ENCODE data around the gene ZMYND8.

The ZMYND8 gene

DNA sequence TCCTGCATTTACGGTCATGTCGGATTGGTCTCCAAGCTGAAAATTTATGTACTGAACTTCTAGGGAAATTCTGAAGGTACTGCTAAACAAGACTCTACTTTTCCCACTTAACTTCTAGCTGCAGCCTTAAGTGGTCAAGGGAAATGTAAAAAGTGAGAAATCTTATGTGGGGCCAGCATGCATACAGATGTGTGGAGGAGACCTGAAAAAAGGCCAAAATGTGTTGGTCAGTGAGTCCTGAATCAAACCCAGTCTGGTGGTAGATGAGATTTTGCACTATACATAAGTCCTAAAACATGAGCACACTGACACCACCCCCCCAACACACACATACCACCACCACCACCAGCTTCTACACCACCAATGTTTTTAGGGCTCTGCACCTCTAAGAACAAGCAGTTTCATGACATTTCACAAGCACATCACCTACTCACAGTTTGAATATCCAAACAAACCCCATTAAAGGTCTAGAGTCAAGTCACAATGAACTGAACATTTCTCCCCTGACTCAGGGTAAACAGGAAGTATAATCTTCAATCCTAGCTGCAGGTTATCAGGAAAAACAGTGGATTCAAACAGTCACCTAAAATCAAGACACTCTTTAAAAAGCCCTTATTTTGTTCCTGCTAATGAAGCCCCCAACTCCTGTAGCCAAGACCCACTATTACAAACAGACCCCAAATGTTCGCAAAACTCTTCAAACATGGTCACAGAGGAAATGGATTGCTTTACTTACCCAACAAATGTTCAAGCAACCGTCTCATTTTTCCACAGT, 1.6 kb downstream of the ZMYND8 start:
- no peaks in the 10 kb centered on the region for H3K27me3 ChIP-seq (ENCODE audit: insufficient read depth, low read length)
- H3K9ac ChIP-seq (ENCODE audit: low read length) = peak overlapping the region; percentile 99
- no peaks in the 10 kb centered on the region for H3K9me3 ChIP-seq (ENCODE audit: low read length)
- no peak overlapping the region for H2AFZ ChIP-seq (ENCODE audit: low read length)
- H3K4me1 ChIP-seq (ENCODE audit: insufficient read depth, low read length, severe bottlenecking) = peaks cover 85% of the 10 kb centered on the region
- H3F3A ChIP-seq (ENCODE audit: insufficient read depth, low read length) = no peaks in the 10 kb centered on the region
- H3K4me2 ChIP-seq (ENCODE audit: low read length) = peak overlapping the region; percentile 77
- H3K79me2 ChIP-seq (ENCODE audit: insufficient read depth, low read length) = peaks cover 66% of the 10 kb centered on the region
- H3K4me3 ChIP-seq (ENCODE audit: low read depth, low read length, poor library complexity, severe bottlenecking) = peak overlapping the region; percentile 87
- TF ChIP-seq, protein P1, sequence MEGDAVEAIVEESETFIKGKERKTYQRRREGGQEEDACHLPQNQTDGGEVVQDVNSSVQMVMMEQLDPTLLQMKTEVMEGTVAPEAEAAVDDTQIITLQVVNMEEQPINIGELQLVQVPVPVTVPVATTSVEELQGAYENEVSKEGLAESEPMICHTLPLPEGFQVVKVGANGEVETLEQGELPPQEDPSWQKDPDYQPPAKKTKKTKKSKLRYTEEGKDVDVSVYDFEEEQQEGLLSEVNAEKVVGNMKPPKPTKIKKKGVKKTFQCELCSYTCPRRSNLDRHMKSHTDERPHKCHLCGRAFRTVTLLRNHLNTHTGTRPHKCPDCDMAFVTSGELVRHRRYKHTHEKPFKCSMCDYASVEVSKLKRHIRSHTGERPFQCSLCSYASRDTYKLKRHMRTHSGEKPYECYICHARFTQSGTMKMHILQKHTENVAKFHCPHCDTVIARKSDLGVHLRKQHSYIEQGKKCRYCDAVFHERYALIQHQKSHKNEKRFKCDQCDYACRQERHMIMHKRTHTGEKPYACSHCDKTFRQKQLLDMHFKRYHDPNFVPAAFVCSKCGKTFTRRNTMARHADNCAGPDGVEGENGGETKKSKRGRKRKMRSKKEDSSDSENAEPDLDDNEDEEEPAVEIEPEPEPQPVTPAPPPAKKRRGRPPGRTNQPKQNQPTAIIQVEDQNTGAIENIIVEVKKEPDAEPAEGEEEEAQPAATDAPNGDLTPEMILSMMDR (IDR thresholded peaks at IDR 0.05; ENCODE audit: low read length) = no peak
- no peak for TF ChIP-seq EZH2 (IDR thresholded peaks at IDR 0.05; ENCODE audit: borderline replicate concordance, low read length)
- no peaks in the 10 kb centered on the region for H4K20me1 ChIP-seq (ENCODE audit: insufficient read depth, low read length)
- H3K9me2 ChIP-seq (ENCODE audit: low read depth, low read length) = no peaks in the 10 kb centered on the region
- H3K27ac ChIP-seq (ENCODE audit: low read depth, low read length, poor library complexity, severe bottlenecking) = peak overlapping the region; percentile 100
- H3K36me3 ChIP-seq (ENCODE audit: insufficient read depth, low read length) = peaks cover 34% of the 10 kb centered on the region; the same call in 1 of the 2 replicates

DNA sequence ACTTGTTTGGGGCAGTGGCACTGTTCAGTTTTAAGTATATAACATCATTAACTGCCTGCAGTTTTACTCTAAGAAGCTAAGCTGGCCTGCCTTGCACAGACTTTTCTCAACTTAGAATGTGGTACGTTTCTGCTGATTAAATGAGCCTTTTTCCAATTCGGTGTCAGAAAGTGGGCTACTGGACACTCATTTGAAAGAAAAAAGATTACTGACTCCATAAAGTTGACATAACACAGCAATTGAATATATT, 2.1 kb downstream of the ZMYND8 start:
- Histone ChIP-seq H2AFZ (ENCODE audit: low read length) (no peak overlapping the region), H3K9me3 (ENCODE audit: low read length) (no peaks in the 10 kb centered on the region), H3K27ac (ENCODE audit: low read depth, low read length, poor library complexity, severe bottlenecking) (peak overlapping the region; percentile 100), H4K20me1 (ENCODE audit: insufficient read depth, low read length) (no peaks in the 10 kb centered on the region), H3K4me2 (ENCODE audit: low read length) (peak overlapping the region; percentile 77), H3K36me3 (ENCODE audit: insufficient read depth, low read length) (peaks cover 39% of the 10 kb centered on the region; the same call in 1 of the 2 replicates), H3F3A (ENCODE audit: insufficient read depth, low read length) (no peaks in the 10 kb centered on the region), H3K4me3 (ENCODE audit: low read depth, low read length, poor library complexity, severe bottlenecking) (peak overlapping the region; percentile 87), H3K79me2 (ENCODE audit: insufficient read depth, low read length) (peaks cover 71% of the 10 kb centered on the region), H3K4me1 (ENCODE audit: insufficient read depth, low read length, severe bottlenecking) (peaks cover 85% of the 10 kb centered on the region), H3K27me3 (ENCODE audit: insufficient read depth, low read length) (no peaks in the 10 kb centered on the region), H3K9me2 (ENCODE audit: low read depth, low read length) (no peaks in the 10 kb centered on the region), H3K9ac (ENCODE audit: low read length) (peak overlapping the region; percentile 99)
- TF ChIP-seq, protein P1 (IDR thresholded peaks at IDR 0.05; ENCODE audit: low read length) = no peak
- no peak for TF ChIP-seq EZH2 (IDR thresholded peaks at IDR 0.05; ENCODE audit: borderline replicate concordance, low read length)

DNA sequence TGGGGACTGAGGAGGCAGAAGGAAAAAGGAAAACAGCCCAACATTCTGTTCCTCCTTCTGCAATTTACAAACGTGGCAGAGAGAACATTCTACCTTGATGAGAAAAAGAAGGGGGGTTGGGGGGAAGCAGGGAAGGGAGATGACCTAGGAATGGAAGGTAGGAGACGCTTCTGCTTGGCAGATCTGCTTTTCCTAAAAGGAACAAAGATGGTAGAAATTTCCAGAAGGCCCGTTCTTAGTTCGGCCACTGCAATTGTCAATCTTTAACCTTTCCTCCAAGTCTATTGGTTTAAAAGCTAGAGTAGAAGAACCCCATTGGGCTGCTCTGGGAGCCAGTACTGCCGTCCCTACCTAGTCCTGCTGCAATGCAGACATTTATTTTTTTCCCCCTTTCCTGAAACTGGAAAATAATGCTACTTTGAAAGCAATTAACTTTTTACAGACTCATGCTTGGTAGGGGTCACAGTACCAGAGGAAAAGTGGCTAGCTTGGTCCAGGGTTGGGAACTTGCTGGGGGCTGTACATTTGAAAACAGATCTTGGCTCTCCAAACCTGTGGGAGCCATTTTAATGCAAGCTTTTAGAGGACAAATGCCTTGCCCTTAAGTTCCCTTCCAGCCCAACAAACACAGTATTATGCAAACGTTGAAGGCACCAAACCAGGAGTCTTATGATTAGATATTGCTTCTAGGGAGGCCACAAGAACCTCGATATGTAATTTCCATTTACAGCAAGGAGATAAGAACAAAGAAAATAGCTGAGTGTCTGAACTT, 2.6 kb downstream of the ZMYND8 start:
- Histone ChIP-seq H3K27me3 (ENCODE audit: insufficient read depth, low read length) (no peaks in the 10 kb centered on the region), H3K4me1 (ENCODE audit: insufficient read depth, low read length, severe bottlenecking) (peaks cover 85% of the 10 kb centered on the region)

More for the DNA sequence above, 2.6 kb downstream of the ZMYND8 start:
- H4K20me1 ChIP-seq (ENCODE audit: insufficient read depth, low read length) = no peaks in the 10 kb centered on the region
- H3K4me2 ChIP-seq (ENCODE audit: low read length) = peak overlapping the region; percentile 77
- peak overlapping the region; percentile 99 for H3K9ac ChIP-seq (ENCODE audit: low read length)
- no peak overlapping the region for H2AFZ ChIP-seq (ENCODE audit: low read length)
- no peak for TF ChIP-seq EZH2 (IDR thresholded peaks at IDR 0.05; ENCODE audit: borderline replicate concordance, low read length)
- TF ChIP-seq, protein P1 (IDR thresholded peaks at IDR 0.05; ENCODE audit: low read length) = no peak
- peaks cover 44% of the 10 kb centered on the region; the same call in 1 of the 2 replicates for H3K36me3 ChIP-seq (ENCODE audit: insufficient read depth, low read length)
- peak overlapping the region; percentile 87 for H3K4me3 ChIP-seq (ENCODE audit: low read depth, low read length, poor library complexity, severe bottlenecking)
- no peaks in the 10 kb centered on the region for H3K9me2 ChIP-seq (ENCODE audit: low read depth, low read length)
- no peaks in the 10 kb centered on the region for H3F3A ChIP-seq (ENCODE audit: insufficient read depth, low read length)
- H3K27ac ChIP-seq (ENCODE audit: low read depth, low read length, poor library complexity, severe bottlenecking) = peak overlapping the region; percentile 100
- H3K9me3 ChIP-seq (ENCODE audit: low read length) = no peaks in the 10 kb centered on the region
- peaks cover 76% of the 10 kb centered on the region for H3K79me2 ChIP-seq (ENCODE audit: insufficient read depth, low read length)

Measured in OCI-LY1 (cell line).